K562 (cell line): Measurements from ENCODE around the gene EFHC1. TPM values are rescaled to one million over a fixed set of nuclear protein-coding genes. Genes with fewer than 3 reads are reported as not detected.

ENCODE experiments used
- ATAC-seq: fragments of 200-7000 bp; cut with Tn5 transposase; 3 replicates; pipeline ENCODE4 v1.9.1; 2020; ENCODE audit warnings: moderate library complexity
- BruUV-seq: library from RNA; stranded (reverse); fragments of 400-500 nt; replicated peaks from 2 replicates; lab custom pipeline; 2021; lab: Mats Ljungman, UMichigan
- CTCF ChIA-PET: fragments of 300-600 bp; formaldehyde crosslinking; extraction: SDS; loops from one replicate; lab custom pipeline; 2021; ENCODE audit warnings: low intra/inter-chr PET ratio; lab: Yijun Ruan, JAX
- POLR2A ChIA-PET: fragments of 300-600, 350-650 bp; sonication (Branson Sonifier 250); formaldehyde crosslinking; extraction: SDS; loops from one replicate; lab custom pipeline; 2021; ENCODE audit warnings: antibody characterized with exemption, inconsistent platforms; lab: Yijun Ruan, JAX
- DNase-seq, 4 experiments: peaks; one replicate each; pipeline versions ENCODE4 v3.0.0 to v3.0.0-alpha.2; 2011 to 2018; ENCODE audit warnings: low spot score in 3 of 4, mixed read lengths in 3 of 4; ENCODE audit errors: extremely low read depth in 1 of 4
- FAIRE-seq: peaks from 2 replicates; lab custom pipeline; 2011; peaks lifted over from hg19 to GRCh38; lab: Jason Lieb, UNC
- H2AFZ ChIP-seq: 2 replicates; pipeline ENCODE4 v1.6.0; 2011; ENCODE audit warnings: low read depth, low read length, control low read depth, inconsistent platforms
- H3K27ac ChIP-seq: fragments of 200-600 bp; 3 replicates; pipeline ENCODE4 v1.8.0; 2011; ENCODE audit warnings: low read depth, mild to moderate bottlenecking, control low read depth, inconsistent platforms, low read length, moderate library complexity, mixed read lengths; ENCODE audit errors: extremely low read depth
- H3K27me3 ChIP-seq, 2 experiments: fragments of 300-600 bp in 1 of 2; 2 replicates in 1 of 2; 3 replicates in 1 of 2; pipeline versions ENCODE4 v1.6.0 to v1.8.0; 2011; ENCODE audit warnings: inconsistent platforms in 2 of 2, low read length in 2 of 2, mild to moderate bottlenecking in 1 of 2, mixed read lengths in 1 of 2, moderate library complexity in 1 of 2; ENCODE audit not compliant: control insufficient read depth in 2 of 2, insufficient read depth in 2 of 2
- H3K36me3 ChIP-seq: fragments of 300-600 bp; 3 replicates; pipeline ENCODE4 v1.8.0; 2011; ENCODE audit warnings: mild to moderate bottlenecking, low read length, inconsistent platforms; ENCODE audit not compliant: control insufficient read depth, insufficient read depth
- H3K4me1 ChIP-seq, 2 experiments: fragments of 200-600 bp in 1 of 2; replicated peaks in 1 of 2; 2 replicates in 1 of 2; 3 replicates in 1 of 2; pipeline versions ENCODE4 v1.5.1 to v1.8.0; 2011; ENCODE audit warnings: inconsistent platforms in 2 of 2, low read length in 2 of 2, mild to moderate bottlenecking in 1 of 2, mixed read lengths in 1 of 2, moderate library complexity in 1 of 2; ENCODE audit not compliant: control insufficient read depth in 2 of 2, insufficient read depth in 2 of 2
- H3K4me2 ChIP-seq: 2 replicates; pipeline ENCODE4 v1.6.1; 2011; ENCODE audit warnings: low read length, control low read depth, inconsistent platforms, mixed read lengths; ENCODE audit not compliant: insufficient read depth
- H3K4me3 ChIP-seq: fragments of 200-600 bp; sonication (generic), shearing (Covaris generic); 2 replicates; pipeline ENCODE4 v1.5.1; 2016; ENCODE audit warnings: control low read depth, inconsistent platforms
- H3K79me2 ChIP-seq: fragments of 200-600 bp; 3 replicates; pipeline ENCODE4 v1.8.0; 2011; ENCODE audit warnings: low read length, inconsistent platforms; ENCODE audit not compliant: control insufficient read depth, insufficient read depth
- H3K9ac ChIP-seq, 2 experiments: 2 replicates each; pipeline versions ENCODE4 v1.6.0 to v1.6.1; 2011; ENCODE audit warnings: low read depth in 2 of 2, low read length in 2 of 2, control low read depth in 1 of 2, inconsistent platforms in 1 of 2, mild to moderate bottlenecking in 1 of 2, mixed read lengths in 1 of 2; ENCODE audit not compliant: insufficient read depth in 1 of 2
- H3K9me1 ChIP-seq: one replicate; pipeline ENCODE4 v1.6.0; 2011; ENCODE audit warnings: inconsistent platforms, mild to moderate bottlenecking, low read length, moderate library complexity; ENCODE audit not compliant: control insufficient read depth, insufficient read depth
- H3K9me3 ChIP-seq: replicated peaks from 2 replicates; pipeline ENCODE4 v1.5.1; 2011; ENCODE audit warnings: low read depth, low read length, inconsistent platforms; ENCODE audit not compliant: control insufficient read depth, insufficient read depth
- H4K20me1 ChIP-seq: replicated peaks from 2 replicates; pipeline ENCODE4 v1.6.1; 2011; ENCODE audit warnings: low read length, inconsistent platforms, mixed read lengths; ENCODE audit not compliant: control insufficient read depth, insufficient read depth
- GABPB2 ChIP-seq: fragments of 250-450 bp; sonication (Bioruptor Pico); conservative IDR thresholded peaks from 2 replicates; pipeline ENCODE4 v1.5.1; 2021; ENCODE audit warnings: mild to moderate bottlenecking
- GTF2F1 ChIP-seq: IDR thresholded peaks from 2 replicates; pipeline ENCODE4 v1.6.1; 2011; ENCODE audit warnings: low read depth, low read length, improper control_type of control experiment
- HDAC1 ChIP-seq, 2 experiments: fragments of 450-650 bp; IDR thresholded peaks; 2 replicates each; pipeline ENCODE4 v1.6.1; 2016 to 2017; ENCODE audit warnings: inconsistent platforms in 1 of 2, mild to moderate bottlenecking in 1 of 2, moderate library complexity in 1 of 2
- MLX ChIP-seq, 2 experiments: fragments of 450-650 bp in 1 of 2; sonication (generic) in 1 of 2; formaldehyde crosslinking; conservative IDR thresholded peaks; 2 replicates each; pipeline versions ENCODE4 v1.4.0 to v1.8.1; 2020 to 2022; ENCODE audit warnings: mild to moderate bottlenecking in 1 of 2, missing genetic modification reagents in 1 of 2
- PML ChIP-seq: IDR thresholded peaks from 2 replicates; pipeline ENCODE4 v1.6.1; 2012; ENCODE audit warnings: low read length, inconsistent platforms
- SETDB1 ChIP-seq: IDR thresholded peaks from one replicate; pipeline ENCODE4 v1.6.1; 2012; ENCODE audit warnings: low read length, control low read depth, inconsistent platforms
- TEAD1 ChIP-seq, 2 experiments: fragments of 450-650 bp in 1 of 2; sonication (generic) in 1 of 2; formaldehyde crosslinking; IDR thresholded peaks; 2 replicates each; pipeline versions ENCODE4 v1.4.0 to v1.8.0; 2020 to 2022; ENCODE audit warnings: mild to moderate bottlenecking in 2 of 2, missing genetic modification reagents in 1 of 2
- ZNF785 ChIP-seq: fragments of 250-450 bp; sonication (Bioruptor Pico); IDR thresholded peaks from 2 replicates; pipeline ENCODE4 v1.4.0; 2020; ENCODE audit warnings: mild to moderate bottlenecking
- WGBS: fragments of 100-300 bp; shearing (Covaris generic); methylation state at CpG from one replicate; pipeline ENCODE4 v1.1.6; 2016; ENCODE audit warnings: low coverage, mixed read lengths; ENCODE audit not compliant: insufficient coverage; ENCODE audit errors: missing lambda C conversion rate; 5-methylcytosine and 5-hydroxymethylcytosine counted together
- in situ Hi-C: fragments of 300-500 bp; cut with MboI; formaldehyde crosslinking; loops from 4 replicates; pipeline ENCODE4 v1.15.0; 2018; ENCODE audit warnings: inconsistent platforms, mixed read lengths
- intact Hi-C: fragments of 100-400 bp; cut with micrococcal nuclease; formaldehyde crosslinking; loops from 2 replicates; pipeline ENCODE4 v1.14.2; 2022
- polyA plus RNA-seq, 8 experiments: library from polyadenylated mRNA; depleted of rRNA in 4 of 8; stranded (reverse) in 5 of 8; unstranded in 3 of 8; fragments of >200 nt; fragmentation: Nextera tagmentation in 2 of 8; fragmentation: Illumina TruSeq in 1 of 8; extraction: Ambion mirVana in 2 of 8; extraction: Trizol in 1 of 8; gene quantifications; 2 replicates each; pipeline versions ENCODE4 v1.2.1 to v1.2.3, GENCODE V29; 2011 to 2014; ENCODE audit warnings: inconsistent platforms in 1 of 8, missing spikeins in 1 of 8
- total RNA-seq, 7 experiments: library from RNA; depleted of rRNA in 6 of 7; stranded (reverse); fragments of >200 nt in 6 of 7; fragmentation: Illumina TruSeq in 2 of 7; extraction: Trizol in 2 of 7; gene quantifications; 2 replicates each; pipeline versions ENCODE4 v1.2.1 to v1.2.3, GENCODE V29; 2011 to 2021; ENCODE audit warnings: low replicate concordance in 1 of 7
- TF ChIP-seq, protein P1 (sequence below), 2 experiments: fragments of 450-650 bp in 1 of 2; sonication (generic) in 1 of 2; formaldehyde crosslinking in 1 of 2; IDR thresholded peaks in 1 of 2; conservative IDR thresholded peaks in 1 of 2; 2 replicates each; pipeline versions ENCODE4 v1.6.1 to v1.8.1; 2016 to 2023; ENCODE audit warnings: mild to moderate bottlenecking in 2 of 2, moderate library complexity in 2 of 2, inconsistent platforms in 1 of 2, missing genetic modification reagents in 1 of 2
- TF ChIP-seq, protein P2 (sequence below), 2 experiments: fragments of 200-800 bp in 1 of 2; sonication (Bioruptor generic) in 1 of 2; sonication (generic) in 1 of 2; formaldehyde crosslinking in 1 of 2; IDR thresholded peaks in 1 of 2; conservative IDR thresholded peaks in 1 of 2; 2 replicates each; pipeline versions ENCODE4 v1.5.0 to v1.6.1; 2016 to 2020; ENCODE audit warnings: missing compliant biosample characterization in 1 of 2, missing genetic modification characterization in 1 of 2, missing genetic modification reagents in 1 of 2

Gene EFHC1
- total and polyA plus RNA-seq, 9 of the 15 experiments (the other 6 are each of a cell fraction or from before 2014, with no cell fraction given), result 9.5 to 31.0 (median 14.9) TPM

- no peaks in the 10 kb centered on the region; a peak in 2 of 5 replicates for H3K4me1 ChIP-seq
- in situ Hi-C loops (no loop called here), intact Hi-C loops (no loop called here)
- peaks cover 11% of the 10 kb centered on the region; the same call in 1 of the 2 replicates for H4K20me1 ChIP-seq
- ATAC-seq (no peak), FAIRE-seq (no peak), DNase-seq (no peak)
- H3K4me3 ChIP-seq, result no peak overlapping the region
- 82% methylated on average over 4 of the region's 4 CpGs for WGBS
- H3K9me1 ChIP-seq, result no peaks in the 10 kb centered on the region
- H3K79me2 ChIP-seq, result peaks cover 35% of the 10 kb centered on the region
- H3K27me3 ChIP-seq, result no peaks in the 10 kb centered on the region
- no peaks in the 10 kb centered on the region for H3K36me3 ChIP-seq
- TF ChIP-seq, protein P1, sequence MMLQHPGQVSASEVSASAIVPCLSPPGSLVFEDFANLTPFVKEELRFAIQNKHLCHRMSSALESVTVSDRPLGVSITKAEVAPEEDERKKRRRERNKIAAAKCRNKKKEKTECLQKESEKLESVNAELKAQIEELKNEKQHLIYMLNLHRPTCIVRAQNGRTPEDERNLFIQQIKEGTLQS (IDR thresholded peaks at IDR 0.05), result no peak
- TF ChIP-seq, protein P1 (CRISPR knock-in tag; conservative IDR thresholded peaks at IDR 0.05), result no peak
- no peak for TF ChIP-seq PML
- no peak for TF ChIP-seq ZNF785
- no peak overlapping the region for H2AFZ ChIP-seq
- no peak overlapping the region for H3K27ac ChIP-seq
- no peaks in the 10 kb centered on the region for H3K9me3 ChIP-seq
- POLR2A ChIA-PET, result no interaction called here
- H3K4me2 ChIP-seq, result no peak overlapping the region
- no peak overlapping the region for H3K9ac ChIP-seq
- no TSS peak for BruUV-seq
- CTCF ChIA-PET, result no interaction called here
These were observed 148.2 kb downstream of the EFHC1 start for GRCh38 chr6:52568320-52568719.

GRCh38 chr6:52570291-52570700 lies 150.2 kb downstream of the EFHC1 start:
- no peaks in the 10 kb centered on the region for H3K9me3 ChIP-seq
- no peak for DNase-seq
- ChIA-PET CTCF (no interaction called here), POLR2A (interaction anchor here (0.5 to 1.3 kb wide), 5 partner anchors 9 to 63 kb away, joined by 3 to 5 read pairs (median 4); no protein-coding TSS in a partner anchor)
- H3K4me1 ChIP-seq, result peaks cover 10 to 11% of the 10 kb centered on the region in 2 experiments; a peak in 3 of 5 replicates
- H3K4me3 ChIP-seq, result no peak overlapping the region
- FAIRE-seq, result no peak
- 69% methylated on average over 8 of the region's 8 CpGs for WGBS
- no peak for ATAC-seq
- H3K27ac ChIP-seq, result no peak overlapping the region
- intact Hi-C loops (no loop called here), in situ Hi-C loops (no loop called here)
- BruUV-seq, result no TSS peak
- peaks cover 50% of the 10 kb centered on the region for H3K79me2 ChIP-seq
- H3K4me2 ChIP-seq, result no peak overlapping the region
- H3K27me3 ChIP-seq, result no peaks in the 10 kb centered on the region
- peaks cover 17% of the 10 kb centered on the region for H4K20me1 ChIP-seq
- no peaks in the 10 kb centered on the region for H3K9me1 ChIP-seq
- no peak overlapping the region for H2AFZ ChIP-seq
- H3K9ac ChIP-seq, result peak overlapping the region in 1 of 2 experiments; percentile 40; a peak in 1 of 4 replicates
- H3K36me3 ChIP-seq, result no peaks in the 10 kb centered on the region
- TF ChIP-seq MLX (CRISPR knock-in tag; conservative IDR thresholded peaks at IDR 0.05) (no peak), GTF2F1 (no peak), TEAD1 (CRISPR knock-in tag; IDR thresholded peaks at IDR 0.05) (no peak), HDAC1 (IDR thresholded peaks at IDR 0.05) (no peak), SETDB1 (no peak), GABPB2 (CRISPR knock-in tag) (no peak)
- TF ChIP-seq, protein P2, sequence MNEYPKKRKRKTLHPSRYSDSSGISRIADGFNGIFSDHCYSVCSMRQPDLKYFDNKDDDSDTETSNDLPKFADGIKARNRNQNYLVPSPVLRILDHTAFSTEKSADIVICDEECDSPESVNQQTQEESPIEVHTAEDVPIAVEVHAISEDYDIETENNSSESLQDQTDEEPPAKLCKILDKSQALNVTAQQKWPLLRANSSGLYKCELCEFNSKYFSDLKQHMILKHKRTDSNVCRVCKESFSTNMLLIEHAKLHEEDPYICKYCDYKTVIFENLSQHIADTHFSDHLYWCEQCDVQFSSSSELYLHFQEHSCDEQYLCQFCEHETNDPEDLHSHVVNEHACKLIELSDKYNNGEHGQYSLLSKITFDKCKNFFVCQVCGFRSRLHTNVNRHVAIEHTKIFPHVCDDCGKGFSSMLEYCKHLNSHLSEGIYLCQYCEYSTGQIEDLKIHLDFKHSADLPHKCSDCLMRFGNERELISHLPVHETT (CRISPR knock-in tag; conservative IDR thresholded peaks at IDR 0.05 in 1 of 2, IDR thresholded peaks at IDR 0.05 in 1 of 2), result no peak
